Thyroid gland (tissue), 4 donors: ENCODE results near the gene MAP3K12. TPM values are rescaled to one million over a fixed set of nuclear protein-coding genes. Genes with fewer than 3 reads are reported as not detected.

Experiments
- DNase-seq, 2 donors: peaks; one replicate each; pipeline ENCODE4 v3.0.0-alpha.2; 2019
- H3K27ac ChIP-seq, 3 donors: fragments of 200-600 bp; sonication (generic); 1 replicate in 2 of 3; 2 replicates in 1 of 3; pipeline ENCODE4 v1.5.1; 2016 to 2019; ENCODE audit warnings: mild to moderate bottlenecking in 1 of 3, moderate library complexity in 1 of 3
- H3K27me3 ChIP-seq: fragments of 200-600 bp; sonication (generic); one replicate; pipeline ENCODE4 v1.5.1; 2019
- H3K36me3 ChIP-seq, 2 donors: fragments of 200-600 bp; sonication (generic); one replicate each; pipeline ENCODE4 v1.5.1; 2016 to 2019
- H3K4me1 ChIP-seq, 2 donors: fragments of 200-600 bp; sonication (generic); one replicate each; pipeline ENCODE4 v1.5.1; 2017 to 2019
- H3K4me3 ChIP-seq, 3 donors: fragments of 200-600 bp; sonication (generic); replicated peaks in 1 of 3; 1 replicate in 2 of 3; 2 replicates in 1 of 3; pipeline ENCODE4 v1.5.1; 2016; ENCODE audit warnings: mild to moderate bottlenecking in 1 of 3
- H3K9me3 ChIP-seq: fragments of 200-600 bp; sonication (generic); one replicate; pipeline ENCODE4 v1.5.1; 2017
- CTCF ChIP-seq, 6 experiments: fragments of 200-600 bp in 3 of 6; fragments of 450-650 bp in 3 of 6; sonication (generic) in 3 of 6; IDR thresholded peaks; one replicate each; pipeline ENCODE4 v1.5.1; 2016 to 2019; ENCODE audit warnings: antibody characterized with exemption in 6 of 6, mild to moderate bottlenecking in 2 of 6, inconsistent platforms in 1 of 6, moderate library complexity in 1 of 6
- POLR2A ChIP-seq, 2 donors: fragments of 450-650 bp; IDR thresholded peaks; one replicate each; pipeline ENCODE4 v1.6.1; 2017; ENCODE audit warnings: antibody characterized with exemption in 2 of 2, mild to moderate bottlenecking in 2 of 2, moderate library complexity in 1 of 2
- WGBS, 2 donors: methylation state at CpG; one replicate each; pipeline ENCODE4 v1.1.5; 2017; 5-methylcytosine and 5-hydroxymethylcytosine counted together
- intact Hi-C: fragments of 100-400 bp; cut with DNase I; formaldehyde crosslinking; loops from one replicate; pipeline ENCODE4 v1.15.1; 2023
- total RNA-seq, 4 donors: library from RNA; depleted of rRNA; stranded (reverse); fragments of >200 nt; gene quantifications; one replicate each; pipeline ENCODE4 v1.2.3, GENCODE V29; 2016

The MAP3K12 gene
- total RNA-seq, 4 donors from 2014 or later = 5.2 to 12.9 (median 10.6) TPM

- intact Hi-C loops = no loop called here
- H3K4me1 ChIP-seq = peaks cover 21 to 22% of the 10 kb centered on the region in 2 donors
- peak overlapping the region; percentile 0 to 49 (median 46) for H3K27ac ChIP-seq
- H3K9me3 ChIP-seq = no peaks in the 10 kb centered on the region
- WGBS, 2 donors = 0 to 14% methylated on average over 1 of the region's 1 CpG
- no peak overlapping the region for H3K4me3 ChIP-seq
- no peaks in the 10 kb centered on the region for H3K27me3 ChIP-seq
- no peak for TF ChIP-seq CTCF (IDR thresholded peaks at IDR 0.05)
- no peak for TF ChIP-seq POLR2A (IDR thresholded peaks at IDR 0.05)
- peak in 1 of 2 donors; percentile 26 for DNase-seq
- H3K36me3 ChIP-seq = peaks cover 45 to 53% of the 10 kb centered on the region in 2 donors
These were observed 39.0 kb upstream of the MAP3K12 start for GRCh38 chr12:53538209-53538689.

- intact Hi-C loops = no loop called here
- WGBS, 2 donors = 34 to 39% methylated on average over 3 of the region's 3 CpGs
- no peak overlapping the region for H3K4me3 ChIP-seq
- peaks cover 17 to 22% of the 10 kb centered on the region in 2 donors for H3K4me1 ChIP-seq
- H3K27ac ChIP-seq = peak overlapping the region in 2 of 3 donors; percentile 32 to 49
- peak; percentile 58 to 62 for DNase-seq
- H3K27me3 ChIP-seq = no peaks in the 10 kb centered on the region
- H3K36me3 ChIP-seq = peaks cover 47 to 57% of the 10 kb centered on the region in 2 donors
- no peaks in the 10 kb centered on the region for H3K9me3 ChIP-seq
- no peak for TF ChIP-seq CTCF (IDR thresholded peaks at IDR 0.05)
- TF ChIP-seq POLR2A (IDR thresholded peaks at IDR 0.05) = no peak
These were observed 37.7 kb upstream of the MAP3K12 start for GRCh38 chr12:53536962-53537361.

GRCh38 chr12:53533471-53533870 lies 34.2 kb upstream of the MAP3K12 start:
- Histone ChIP-seq H3K36me3 (peaks cover 57 to 65% of the 10 kb centered on the region in 2 donors), H3K4me3 (no peak overlapping the region), H3K9me3 (no peaks in the 10 kb centered on the region), H3K27ac (no peak overlapping the region), H3K27me3 (no peaks in the 10 kb centered on the region), H3K4me1 (peaks cover 11 to 15% of the 10 kb centered on the region in 2 donors)
- intact Hi-C loops = no loop called here
- TF ChIP-seq POLR2A (IDR thresholded peaks at IDR 0.05) (no peak), CTCF (IDR thresholded peaks at IDR 0.05) (no peak)
- DNase-seq = no peak
- 73 to 80% methylated on average over 2 of the region's 2 CpGs for WGBS, 2 donors

GRCh38 chr12:53532524-53533445 lies 33.5 kb upstream of the MAP3K12 start:
- WGBS, 2 donors = 97% methylated on average over 7 of the region's 7 CpGs
- H3K36me3 ChIP-seq = peaks cover 57 to 65% of the 10 kb centered on the region in 2 donors
- H3K4me3 ChIP-seq = no peak overlapping the region
- H3K4me1 ChIP-seq = peaks cover 6 to 9% of the 10 kb centered on the region in 2 donors
- intact Hi-C loops = no loop called here
- no peaks in the 10 kb centered on the region for H3K9me3 ChIP-seq
- DNase-seq = no peak
- H3K27me3 ChIP-seq = no peaks in the 10 kb centered on the region
- no peak overlapping the region for H3K27ac ChIP-seq
- TF ChIP-seq CTCF (IDR thresholded peaks at IDR 0.05) = no peak
- TF ChIP-seq POLR2A (IDR thresholded peaks at IDR 0.05) = no peak

- 44 to 53% methylated on average over 3 of the region's 3 CpGs for WGBS, 2 donors
- H3K27ac ChIP-seq = no peak overlapping the region
These were observed 32.8 kb upstream of the MAP3K12 start for GRCh38 chr12:53532021-53532420.

More at GRCh38 chr12:53532021-53532420, 32.8 kb upstream of the MAP3K12 start:
- peak; percentile 37 to 41 for DNase-seq
- no peaks in the 10 kb centered on the region for H3K27me3 ChIP-seq
- peaks cover 58 to 65% of the 10 kb centered on the region in 2 donors for H3K36me3 ChIP-seq
- intact Hi-C loops = no loop called here
- no peak for TF ChIP-seq CTCF (IDR thresholded peaks at IDR 0.05)
- TF ChIP-seq POLR2A (IDR thresholded peaks at IDR 0.05) = no peak
- peaks cover 0 to under 1% of the 10 kb centered on the region in 2 donors for H3K4me1 ChIP-seq
- no peaks in the 10 kb centered on the region for H3K9me3 ChIP-seq
- H3K4me3 ChIP-seq = no peak overlapping the region
